K562 (cell line): ENCODE measurements around the gene CDRT4. TPM values are rescaled to one million over a fixed set of nuclear protein-coding genes. Genes with fewer than 3 reads are reported as not detected.

Source experiments
- ATAC-seq: fragments of 200-7000 bp; cut with Tn5 transposase; 3 replicates; pipeline ENCODE4 v1.9.1; 2020; ENCODE audit warnings: moderate library complexity
- BruUV-seq: library from RNA; stranded (reverse); fragments of 400-500 nt; replicated peaks from 2 replicates; lab custom pipeline; 2021; lab: Mats Ljungman, UMichigan
- CTCF ChIA-PET: fragments of 300-600 bp; formaldehyde crosslinking; extraction: SDS; loops from one replicate; lab custom pipeline; 2021; ENCODE audit warnings: low intra/inter-chr PET ratio; lab: Yijun Ruan, JAX
- POLR2A ChIA-PET: fragments of 300-600, 350-650 bp; sonication (Branson Sonifier 250); formaldehyde crosslinking; extraction: SDS; loops from one replicate; lab custom pipeline; 2021; ENCODE audit warnings: antibody characterized with exemption, inconsistent platforms; lab: Yijun Ruan, JAX
- DNase-seq, 4 experiments: peaks; one replicate each; pipeline versions ENCODE4 v3.0.0 to v3.0.0-alpha.2; 2011 to 2018; ENCODE audit warnings: low spot score in 3 of 4, mixed read lengths in 3 of 4; ENCODE audit errors: extremely low read depth in 1 of 4
- FAIRE-seq: peaks from 2 replicates; lab custom pipeline; 2011; peaks lifted over from hg19 to GRCh38; lab: Jason Lieb, UNC
- H2AFZ ChIP-seq: 2 replicates; pipeline ENCODE4 v1.6.0; 2011; ENCODE audit warnings: low read depth, low read length, control low read depth, inconsistent platforms
- H3K27ac ChIP-seq: fragments of 200-600 bp; 3 replicates; pipeline ENCODE4 v1.8.0; 2011; ENCODE audit warnings: low read depth, mild to moderate bottlenecking, control low read depth, inconsistent platforms, low read length, moderate library complexity, mixed read lengths; ENCODE audit errors: extremely low read depth
- H3K27me3 ChIP-seq, 2 experiments: fragments of 300-600 bp in 1 of 2; 2 replicates in 1 of 2; 3 replicates in 1 of 2; pipeline versions ENCODE4 v1.6.0 to v1.8.0; 2011; ENCODE audit warnings: inconsistent platforms in 2 of 2, low read length in 2 of 2, mild to moderate bottlenecking in 1 of 2, mixed read lengths in 1 of 2, moderate library complexity in 1 of 2; ENCODE audit not compliant: control insufficient read depth in 2 of 2, insufficient read depth in 2 of 2
- H3K36me3 ChIP-seq: fragments of 300-600 bp; 3 replicates; pipeline ENCODE4 v1.8.0; 2011; ENCODE audit warnings: mild to moderate bottlenecking, low read length, inconsistent platforms; ENCODE audit not compliant: control insufficient read depth, insufficient read depth
- H3K4me1 ChIP-seq, 2 experiments: fragments of 200-600 bp in 1 of 2; replicated peaks in 1 of 2; 2 replicates in 1 of 2; 3 replicates in 1 of 2; pipeline versions ENCODE4 v1.5.1 to v1.8.0; 2011; ENCODE audit warnings: inconsistent platforms in 2 of 2, low read length in 2 of 2, mild to moderate bottlenecking in 1 of 2, mixed read lengths in 1 of 2, moderate library complexity in 1 of 2; ENCODE audit not compliant: control insufficient read depth in 2 of 2, insufficient read depth in 2 of 2
- H3K4me2 ChIP-seq: 2 replicates; pipeline ENCODE4 v1.6.1; 2011; ENCODE audit warnings: low read length, control low read depth, inconsistent platforms, mixed read lengths; ENCODE audit not compliant: insufficient read depth
- H3K4me3 ChIP-seq: fragments of 200-600 bp; sonication (generic), shearing (Covaris generic); 2 replicates; pipeline ENCODE4 v1.5.1; 2016; ENCODE audit warnings: control low read depth, inconsistent platforms
- H3K79me2 ChIP-seq: fragments of 200-600 bp; 3 replicates; pipeline ENCODE4 v1.8.0; 2011; ENCODE audit warnings: low read length, inconsistent platforms; ENCODE audit not compliant: control insufficient read depth, insufficient read depth
- H3K9ac ChIP-seq, 2 experiments: 2 replicates each; pipeline versions ENCODE4 v1.6.0 to v1.6.1; 2011; ENCODE audit warnings: low read depth in 2 of 2, low read length in 2 of 2, control low read depth in 1 of 2, inconsistent platforms in 1 of 2, mild to moderate bottlenecking in 1 of 2, mixed read lengths in 1 of 2; ENCODE audit not compliant: insufficient read depth in 1 of 2
- H3K9me1 ChIP-seq: one replicate; pipeline ENCODE4 v1.6.0; 2011; ENCODE audit warnings: inconsistent platforms, mild to moderate bottlenecking, low read length, moderate library complexity; ENCODE audit not compliant: control insufficient read depth, insufficient read depth
- H3K9me3 ChIP-seq: replicated peaks from 2 replicates; pipeline ENCODE4 v1.5.1; 2011; ENCODE audit warnings: low read depth, low read length, inconsistent platforms; ENCODE audit not compliant: control insufficient read depth, insufficient read depth
- H4K20me1 ChIP-seq: replicated peaks from 2 replicates; pipeline ENCODE4 v1.6.1; 2011; ENCODE audit warnings: low read length, inconsistent platforms, mixed read lengths; ENCODE audit not compliant: control insufficient read depth, insufficient read depth
- FOXJ2 ChIP-seq: fragments of 200-800 bp; sonication (Bioruptor generic); IDR thresholded peaks from 2 replicates; pipeline ENCODE4 v1.6.1; 2016; ENCODE audit warnings: missing genetic modification characterization, missing compliant biosample characterization
- NFATC3 ChIP-seq: fragments of 450-650 bp; IDR thresholded peaks from 2 replicates; pipeline ENCODE4 v1.6.1; 2017; ENCODE audit warnings: mild to moderate bottlenecking
- NR4A1 ChIP-seq, 2 experiments: fragments of 250-450 bp in 1 of 2; fragments of 450-650 bp in 1 of 2; sonication (Bioruptor Pico) in 1 of 2; IDR thresholded peaks; 2 replicates each; pipeline versions ENCODE4 v1.4.0 to v1.6.1; 2016 to 2020; ENCODE audit warnings: mild to moderate bottlenecking in 2 of 2, missing compliant biosample characterization in 1 of 2, missing genetic modification characterization in 1 of 2, moderate library complexity in 1 of 2
- ZNF232 ChIP-seq: sonication (generic); formaldehyde crosslinking; IDR thresholded peaks from 2 replicates; pipeline ENCODE4 v1.8.0; 2022; ENCODE audit warnings: mild to moderate bottlenecking, missing genetic modification reagents
- ZNF41 ChIP-seq: fragments of 250-450 bp; sonication (Bioruptor Pico); conservative IDR thresholded peaks from 2 replicates; pipeline ENCODE4 v1.4.0; 2020; ENCODE audit warnings: mild to moderate bottlenecking
- WGBS: fragments of 100-300 bp; shearing (Covaris generic); methylation state at CpG from one replicate; pipeline ENCODE4 v1.1.6; 2016; ENCODE audit warnings: low coverage, mixed read lengths; ENCODE audit not compliant: insufficient coverage; ENCODE audit errors: missing lambda C conversion rate; 5-methylcytosine and 5-hydroxymethylcytosine counted together
- in situ Hi-C: fragments of 300-500 bp; cut with MboI; formaldehyde crosslinking; loops from 4 replicates; pipeline ENCODE4 v1.15.0; 2018; ENCODE audit warnings: inconsistent platforms, mixed read lengths
- intact Hi-C: fragments of 100-400 bp; cut with micrococcal nuclease; formaldehyde crosslinking; loops from 2 replicates; pipeline ENCODE4 v1.14.2; 2022
- polyA plus RNA-seq, 8 experiments: library from polyadenylated mRNA; depleted of rRNA in 4 of 8; stranded (reverse) in 5 of 8; unstranded in 3 of 8; fragments of >200 nt; fragmentation: Nextera tagmentation in 2 of 8; fragmentation: Illumina TruSeq in 1 of 8; extraction: Ambion mirVana in 2 of 8; extraction: Trizol in 1 of 8; gene quantifications; 2 replicates each; pipeline versions ENCODE4 v1.2.1 to v1.2.3, GENCODE V29; 2011 to 2014; ENCODE audit warnings: inconsistent platforms in 1 of 8, missing spikeins in 1 of 8
- total RNA-seq, 7 experiments: library from RNA; depleted of rRNA in 6 of 7; stranded (reverse); fragments of >200 nt in 6 of 7; fragmentation: Illumina TruSeq in 2 of 7; extraction: Trizol in 2 of 7; gene quantifications; 2 replicates each; pipeline versions ENCODE4 v1.2.1 to v1.2.3, GENCODE V29; 2011 to 2021; ENCODE audit warnings: low replicate concordance in 1 of 7
- TF ChIP-seq, protein P1 (sequence below): fragments of 450-650 bp; formaldehyde crosslinking; IDR thresholded peaks from 2 replicates; pipeline ENCODE4 v1.4.0; 2022; ENCODE audit warnings: missing genetic modification characterization

CDRT4 gene
- total and polyA plus RNA-seq, 9 of the 15 experiments (the other 6 are each of a cell fraction or from before 2014, with no cell fraction given) = 1.7 to 6.4 (median 3.5) TPM

- TF ChIP-seq NR4A1 (CRISPR knock-in tag; IDR thresholded peaks at IDR 0.05) (no peak), NR4A1 (tag; IDR thresholded peaks at IDR 0.05) (no peak), ZNF41 (no peak), ZNF232 (no peak), NFATC3 (no peak)
- TF ChIP-seq, protein P1, sequence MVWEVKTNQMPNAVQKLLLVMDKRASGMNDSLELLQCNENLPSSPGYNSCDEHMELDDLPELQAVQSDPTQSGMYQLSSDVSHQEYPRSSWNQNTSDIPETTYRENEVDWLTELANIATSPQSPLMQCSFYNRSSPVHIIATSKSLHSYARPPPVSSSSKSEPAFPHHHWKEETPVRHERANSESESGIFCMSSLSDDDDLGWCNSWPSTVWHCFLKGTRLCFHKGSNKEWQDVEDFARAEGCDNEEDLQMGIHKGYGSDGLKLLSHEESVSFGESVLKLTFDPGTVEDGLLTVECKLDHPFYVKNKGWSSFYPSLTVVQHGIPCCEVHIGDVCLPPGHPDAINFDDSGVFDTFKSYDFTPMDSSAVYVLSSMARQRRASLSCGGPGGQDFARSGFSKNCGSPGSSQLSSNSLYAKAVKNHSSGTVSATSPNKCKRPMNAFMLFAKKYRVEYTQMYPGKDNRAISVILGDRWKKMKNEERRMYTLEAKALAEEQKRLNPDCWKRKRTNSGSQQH (CRISPR knock-in tag) = no peak
Measured at GRCh38 chr17:15411384-15412198, 55.8 kb downstream of the CDRT4 start (continued).

DNA sequence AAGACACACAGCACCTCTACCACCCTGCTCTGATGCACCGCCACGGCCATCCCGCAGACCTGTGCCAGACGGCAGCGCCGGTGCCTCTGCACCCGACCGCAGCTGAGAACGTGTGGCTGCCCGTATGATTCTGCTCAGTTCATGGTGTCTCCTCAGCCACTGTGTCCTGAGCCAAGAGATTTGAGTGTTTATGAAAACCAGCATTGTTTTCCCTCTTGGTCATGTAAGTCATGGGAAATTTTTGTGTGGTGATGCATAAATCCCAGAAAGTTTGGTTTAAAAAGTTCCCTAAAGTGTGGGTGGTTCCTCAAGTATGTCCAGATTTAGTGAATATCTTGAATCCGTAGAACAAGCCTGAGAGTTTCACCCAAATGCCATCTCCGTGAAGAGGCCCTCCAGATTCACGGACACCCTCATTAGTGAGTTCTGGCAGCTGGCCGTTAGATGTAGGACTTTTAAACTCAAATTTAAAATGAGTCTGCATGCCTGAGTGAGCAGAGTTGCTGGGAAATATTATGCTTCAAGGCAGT is 57.6 kb downstream of the CDRT4 start:
- BruUV-seq = no TSS peak
- ATAC-seq (no peak), FAIRE-seq (no peak), DNase-seq (no peak)
- Histone ChIP-seq H3K9me3 (no peaks in the 10 kb centered on the region), H3K27ac (no peak overlapping the region), H3K4me1 (no peaks in the 10 kb centered on the region), H4K20me1 (no peaks in the 10 kb centered on the region), H3K4me3 (no peak overlapping the region), H3K36me3 (no peaks in the 10 kb centered on the region), H3K4me2 (no peak overlapping the region), H3K9me1 (no peaks in the 10 kb centered on the region), H2AFZ (no peak overlapping the region), H3K9ac (no peak overlapping the region), H3K27me3 (peaks cover 20 to 54% of the 10 kb centered on the region in 2 experiments), H3K79me2 (no peaks in the 10 kb centered on the region)
- ChIA-PET POLR2A (interaction anchor here (0.6 kb wide), 1 partner anchor 21 kb away, joined by 3 read pairs; no protein-coding TSS in a partner anchor), CTCF (no interaction called here)
- in situ Hi-C loops = no loop called here
- intact Hi-C loops = loop anchor here (2.0 kb wide), 1 partner anchor 149 kb away; no protein-coding TSS in a partner anchor
- no peak for TF ChIP-seq FOXJ2
- 7% methylated on average over 14 of the region's 14 CpGs for whole genome bisulfite sequencing
